Lower leg skin (tissue), 4 donors: Measurements from ENCODE around the gene ZNF341. TPM values are rescaled to one million over a fixed set of nuclear protein-coding genes. Genes with fewer than 3 reads are reported as not detected.

ENCODE experiments used
- DNase-seq, 2 donors: peaks; one replicate each; pipeline ENCODE4 v3.0.0-alpha.2; 2019; ENCODE audit warnings: low spot score in 2 of 2
- H3K4me3 ChIP-seq: fragments of 200-600 bp; sonication (generic); 2 replicates; pipeline ENCODE4 v1.5.1; 2017; ENCODE audit warnings: mild to moderate bottlenecking, low read depth; ENCODE audit not compliant: poor library complexity, severe bottlenecking
- CTCF ChIP-seq, 3 donors: fragments of 450-650 bp; IDR thresholded peaks; one replicate each; pipeline ENCODE4 v1.5.1; 2016; ENCODE audit warnings: antibody characterized with exemption in 3 of 3, mild to moderate bottlenecking in 3 of 3, moderate library complexity in 2 of 3
- POLR2A ChIP-seq, 2 donors: fragments of 450-650 bp; IDR thresholded peaks; one replicate each; pipeline ENCODE4 v1.6.1; 2016 to 2017; ENCODE audit warnings: antibody characterized with exemption in 2 of 2, mild to moderate bottlenecking in 1 of 2, moderate library complexity in 1 of 2
- WGBS, 2 donors: methylation state at CpG; one replicate each; pipeline ENCODE4 v1.1.5; 2018; 5-methylcytosine and 5-hydroxymethylcytosine counted together
- intact Hi-C: fragments of 100-400 bp; cut with DNase I; formaldehyde crosslinking; loops from one replicate; pipeline ENCODE4 v1.15.0; 2023; ENCODE audit warnings: low total_unique reads
- total RNA-seq, 4 donors: library from RNA; depleted of rRNA; stranded (reverse); fragments of >200 nt; gene quantifications; one replicate each; pipeline ENCODE4 v1.1.0, GENCODE V29; 2016

ZNF341 gene
- total RNA-seq, 4 donors from 2014 or later, result 3.5 to 5.4 (median 4.2) TPM

DNA sequence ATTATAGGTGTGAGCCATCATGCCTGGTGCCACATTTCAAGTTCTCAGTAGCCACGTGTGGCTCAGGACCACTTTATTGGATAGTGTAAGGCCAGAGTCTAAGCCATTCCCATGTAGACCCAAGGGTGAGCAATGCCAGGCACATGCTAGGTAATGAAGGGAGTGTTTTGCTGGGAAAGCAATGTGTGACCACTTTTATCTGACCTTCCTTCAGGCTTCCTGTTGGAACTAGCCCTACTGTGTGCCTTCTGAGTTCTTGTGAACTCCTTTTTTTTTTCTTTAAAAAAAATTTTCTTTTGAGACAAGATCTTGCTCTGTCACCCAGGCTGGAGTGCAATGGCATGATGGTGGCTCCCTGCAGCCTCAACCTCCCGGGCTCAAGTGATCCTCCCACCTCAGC lies 33.3 kb downstream of the ZNF341 start:
- TF ChIP-seq POLR2A (IDR thresholded peaks at IDR 0.05), result no peak
- TF ChIP-seq CTCF (IDR thresholded peaks at IDR 0.05), result no peak
- 80 to 89% methylated on average over 2 of the region's 2 CpGs for WGBS, 2 donors
- intact Hi-C loops, result no loop called here

DNA sequence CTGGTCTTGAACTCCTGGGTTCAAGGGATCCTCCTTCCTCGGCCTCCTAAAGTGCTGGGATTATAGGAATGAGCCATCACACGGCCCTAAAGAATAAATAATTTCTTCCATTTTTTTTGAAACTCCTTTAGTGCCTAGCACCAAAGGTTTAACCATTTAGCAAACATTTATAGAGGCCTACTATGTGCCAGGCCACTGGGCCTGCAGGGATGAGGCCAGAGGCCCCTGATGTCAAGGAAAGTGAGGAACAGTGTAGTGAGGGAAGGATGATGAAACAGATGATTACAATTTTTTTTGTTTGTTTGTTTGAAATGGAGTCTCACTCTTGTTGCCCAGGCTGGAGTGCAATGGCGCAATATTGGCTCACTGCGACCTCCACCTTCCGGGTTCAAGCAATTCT lies 33.8 kb downstream of the ZNF341 start:
- TF ChIP-seq CTCF (IDR thresholded peaks at IDR 0.05) (no peak), POLR2A (IDR thresholded peaks at IDR 0.05) (no peak)
- no peak for DNase-seq
- intact Hi-C loops, result no loop called here
- 93 to 98% methylated on average over 5 of the region's 5 CpGs for WGBS, 2 donors
- H3K4me3 ChIP-seq, result no peak overlapping the region

More for the DNA sequence above, 33.3 kb downstream of the ZNF341 start:
- H3K4me3 ChIP-seq, result no peak overlapping the region
- DNase-seq, result no peak

GRCh38 chr20:33766686-33767085 lies 34.9 kb downstream of the ZNF341 start:
- WGBS, 2 donors, result 92 to 98% methylated on average over 8 to 9 of the region's 9 CpGs
- no peak overlapping the region for H3K4me3 ChIP-seq
- DNase-seq, result no peak
- no peak for TF ChIP-seq POLR2A (IDR thresholded peaks at IDR 0.05)
- no peak for TF ChIP-seq CTCF (IDR thresholded peaks at IDR 0.05)
- intact Hi-C loops, result no loop called here

DNA sequence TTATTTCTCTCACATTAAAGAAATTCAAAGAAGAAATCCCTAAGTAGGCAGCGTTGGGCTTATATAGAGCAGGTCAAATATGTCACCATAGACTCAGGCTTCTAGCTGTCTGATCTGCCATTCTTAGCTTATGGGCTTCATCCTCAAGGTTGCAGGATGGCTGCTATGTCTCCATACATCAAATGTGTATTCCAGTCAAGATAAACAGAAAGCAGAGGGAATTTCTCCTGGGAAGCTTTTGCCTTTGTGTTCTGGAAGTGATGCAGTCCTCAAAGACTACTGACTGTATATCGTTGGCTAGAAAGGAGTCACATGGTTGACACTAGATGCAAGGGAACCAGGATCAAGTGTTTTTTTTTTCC lies 36.0 kb downstream of the ZNF341 start:
- intact Hi-C loops, result no loop called here
- 94% methylated on average over 2 of the region's 2 CpGs for WGBS, 2 donors
- no peak for DNase-seq
- H3K4me3 ChIP-seq, result no peak overlapping the region
- no peak for TF ChIP-seq CTCF (IDR thresholded peaks at IDR 0.05)
- TF ChIP-seq POLR2A (IDR thresholded peaks at IDR 0.05), result no peak

DNA sequence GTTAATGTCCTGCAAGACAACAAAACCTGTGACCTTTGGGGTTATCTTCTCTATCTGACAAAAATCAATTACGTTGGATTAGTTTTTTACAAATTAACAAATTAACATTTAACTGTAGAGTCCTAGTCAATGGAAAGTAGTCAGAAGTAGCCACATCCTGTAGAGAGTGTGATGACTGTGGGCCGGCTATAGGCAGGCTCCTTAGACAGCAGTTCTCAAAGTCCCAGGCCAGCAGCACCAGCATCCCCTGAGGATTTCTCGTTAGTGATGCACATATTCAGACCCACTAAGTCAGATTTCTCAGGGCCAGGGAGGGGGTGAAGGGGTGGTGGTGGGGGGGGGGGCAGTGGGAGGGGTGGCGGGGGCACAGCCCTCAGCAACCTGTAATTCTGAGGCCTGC lies 37.2 kb downstream of the ZNF341 start:
- TF ChIP-seq POLR2A (IDR thresholded peaks at IDR 0.05) (no peak), CTCF (IDR thresholded peaks at IDR 0.05) (no peak)
- no peak overlapping the region for H3K4me3 ChIP-seq
- intact Hi-C loops, result no loop called here
- WGBS, 2 donors, result 86 to 89% methylated on average over 4 of the region's 4 CpGs
- DNase-seq, result no peak

GRCh38 chr20:33770005-33770404 lies 38.2 kb downstream of the ZNF341 start:
- TF ChIP-seq POLR2A (IDR thresholded peaks at IDR 0.05), result no peak
- TF ChIP-seq CTCF (IDR thresholded peaks at IDR 0.05), result no peak
- no peak for DNase-seq
- intact Hi-C loops, result no loop called here
- 84% methylated on average over 9 to 10 of the region's 10 CpGs for WGBS, 2 donors
- no peak overlapping the region for H3K4me3 ChIP-seq
